PC-9 (cell line): ENCODE results near the gene AGRN. TPM values are rescaled to one million over a fixed set of nuclear protein-coding genes. Genes with fewer than 3 reads are reported as not detected.
A peak's percentile ranks its signal among the peaks of the same experiment; 100 is the strongest.

Source experiments
- BruUV-seq: library from RNA; stranded (reverse); fragments of 400-500 nt; replicated peaks from 2 replicates; lab custom pipeline; 2021; lab: Mats Ljungman, UMichigan
- CTCF ChIA-PET: fragments of 300-600 bp; sonication (Branson Sonifier 250); formaldehyde crosslinking; loops from one replicate; lab custom pipeline; 2022; ENCODE audit warnings: antibody characterized with exemption; lab: Charles Lee
- POLR2A ChIA-PET: fragments of 300-600 bp; sonication (Branson Sonifier 250); formaldehyde crosslinking; loops from one replicate; lab custom pipeline; 2022; ENCODE audit warnings: antibody characterized with exemption; ENCODE audit not compliant: unreplicated experiment; lab: Charles Lee
- DNase-seq, 2 experiments: peaks; one replicate each; pipeline versions ENCODE4 v3.0.0 to v3.0.0-alpha.2; 2015 to 2022; ENCODE audit warnings: mixed read lengths in 1 of 2
- H2AFZ ChIP-seq: fragments of 200-600 bp; sonication (generic); 2 replicates; pipeline ENCODE4 v1.8.1; 2017; ENCODE audit warnings: antibody characterized with exemption
- H3F3A ChIP-seq: fragments of 200-600 bp; sonication (generic); 2 replicates; pipeline ENCODE4 v1.8.1; 2017; ENCODE audit warnings: antibody characterized with exemption, mild to moderate bottlenecking, low read depth; ENCODE audit not compliant: insufficient read depth
- H3K27ac ChIP-seq: fragments of 200-600 bp; sonication (generic); 2 replicates; pipeline ENCODE4 v1.6.1; 2016; ENCODE audit warnings: mixed run types
- H3K27me3 ChIP-seq: fragments of 200-600 bp; sonication (generic); 2 replicates; pipeline ENCODE4 v1.6.1; 2016; ENCODE audit warnings: low read depth, mixed run types; ENCODE audit not compliant: insufficient read depth
- H3K36me3 ChIP-seq: fragments of 200-600 bp; sonication (generic); 2 replicates; pipeline ENCODE4 v1.6.1; 2016; ENCODE audit warnings: low read depth, mixed run types
- H3K4me1 ChIP-seq: fragments of 200-600 bp; sonication (generic); replicated peaks from 2 replicates; pipeline ENCODE4 v1.6.1; 2016; ENCODE audit warnings: mixed run types; ENCODE audit not compliant: insufficient read depth
- H3K4me2 ChIP-seq: fragments of 200-600 bp; sonication (generic); 2 replicates; pipeline ENCODE4 v1.6.1; 2017; ENCODE audit warnings: mixed run types
- H3K4me3 ChIP-seq: fragments of 200-600 bp; sonication (generic); 2 replicates; pipeline ENCODE4 v1.6.1; 2016; ENCODE audit warnings: mixed run types
- H3K79me2 ChIP-seq: fragments of 200-600 bp; sonication (generic); 2 replicates; pipeline ENCODE4 v1.6.1; 2017; ENCODE audit warnings: low read depth, mixed run types
- H3K9me2 ChIP-seq: fragments of 200-600 bp; sonication (generic); 2 replicates; pipeline ENCODE4 v1.8.1; 2017; ENCODE audit warnings: mild to moderate bottlenecking; ENCODE audit not compliant: insufficient read depth
- H3K9me3 ChIP-seq: fragments of 200-600 bp; sonication (generic); 2 replicates; pipeline ENCODE4 v1.8.1; 2016; ENCODE audit warnings: low read depth; ENCODE audit not compliant: insufficient read depth
- H4K20me1 ChIP-seq: fragments of 200-600 bp; sonication (generic); 2 replicates; pipeline ENCODE4 v1.8.1; 2017; ENCODE audit not compliant: insufficient read depth
- EZH2 ChIP-seq: fragments of 200-600 bp; sonication (generic); IDR thresholded peaks from 2 replicates; pipeline ENCODE4 v1.8.0; 2017; ENCODE audit warnings: antibody characterized with exemption, low read depth
- intact Hi-C: fragments of 100-400 bp; cut with micrococcal nuclease; formaldehyde crosslinking; loops from one replicate; pipeline ENCODE4 v1.10.0; 2022; ENCODE audit not compliant: unreplicated experiment
- total RNA-seq: library from RNA; stranded (reverse); gene quantifications from 2 replicates; pipeline ENCODE4 v1.2.3, GENCODE V29; 2021
- TF ChIP-seq, protein P1 (sequence below): fragments of 200-600 bp; sonication (generic); conservative IDR thresholded peaks from 2 replicates; pipeline ENCODE4 v1.6.1; 2017; ENCODE audit warnings: mixed run types, antibody characterized with exemption, mild to moderate bottlenecking, moderate library complexity

Gene AGRN
- total RNA-seq, 1 experiment from 2014 or later = 278 TPM

DNA sequence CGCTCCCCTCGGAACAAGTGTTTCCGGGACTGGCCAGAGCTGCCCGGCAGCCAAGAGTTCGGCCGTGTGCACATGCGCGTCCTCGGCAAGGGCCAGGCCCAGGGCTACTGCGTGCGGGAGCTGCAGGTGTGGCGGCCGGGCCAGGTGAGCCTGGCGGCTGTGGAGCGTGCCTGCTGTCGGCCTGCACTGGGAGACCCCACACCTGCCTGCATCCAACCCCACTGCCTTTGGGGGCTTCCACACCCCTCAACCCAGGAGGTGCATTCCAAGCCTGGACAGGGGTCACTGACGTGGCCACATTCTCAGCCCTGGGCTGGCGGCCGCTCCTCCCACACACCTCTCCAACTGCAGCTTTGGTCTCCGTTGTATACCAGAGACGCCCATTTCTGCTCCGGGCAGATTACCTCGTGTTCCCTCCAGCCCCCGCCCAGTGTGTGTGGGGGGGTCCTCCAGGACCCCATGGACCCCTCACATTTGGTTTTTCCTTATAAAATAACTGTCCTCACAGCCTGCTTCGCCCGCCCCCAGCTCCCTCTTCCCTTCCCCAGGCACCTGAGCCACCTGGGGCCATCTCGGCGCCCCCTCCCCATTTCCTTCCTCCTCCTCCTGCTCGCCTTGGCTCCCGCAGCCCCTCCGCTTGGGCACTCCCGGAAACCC, 48.1 kb downstream of the AGRN start:
- peak overlapping the region; percentile 95 for H3K4me3 ChIP-seq
- H3K36me3 ChIP-seq = no peaks in the 10 kb centered on the region
- H3K27me3 ChIP-seq = no peaks in the 10 kb centered on the region
- peak overlapping the region; percentile 100 for H3K4me2 ChIP-seq
- intact Hi-C loops = no loop called here
- no peaks in the 10 kb centered on the region for H4K20me1 ChIP-seq
- peaks cover 71% of the 10 kb centered on the region for H3F3A ChIP-seq
- H3K79me2 ChIP-seq = peaks cover 29% of the 10 kb centered on the region
- peak overlapping the region; percentile 72; the same call in 1 of the 2 replicates for H2AFZ ChIP-seq
- no TSS peak for BruUV-seq
- peaks cover 51% of the 10 kb centered on the region for H3K4me1 ChIP-seq
- DNase-seq = peak; percentile 71 to 77
- no peaks in the 10 kb centered on the region for H3K9me2 ChIP-seq
- TF ChIP-seq, protein P1, sequence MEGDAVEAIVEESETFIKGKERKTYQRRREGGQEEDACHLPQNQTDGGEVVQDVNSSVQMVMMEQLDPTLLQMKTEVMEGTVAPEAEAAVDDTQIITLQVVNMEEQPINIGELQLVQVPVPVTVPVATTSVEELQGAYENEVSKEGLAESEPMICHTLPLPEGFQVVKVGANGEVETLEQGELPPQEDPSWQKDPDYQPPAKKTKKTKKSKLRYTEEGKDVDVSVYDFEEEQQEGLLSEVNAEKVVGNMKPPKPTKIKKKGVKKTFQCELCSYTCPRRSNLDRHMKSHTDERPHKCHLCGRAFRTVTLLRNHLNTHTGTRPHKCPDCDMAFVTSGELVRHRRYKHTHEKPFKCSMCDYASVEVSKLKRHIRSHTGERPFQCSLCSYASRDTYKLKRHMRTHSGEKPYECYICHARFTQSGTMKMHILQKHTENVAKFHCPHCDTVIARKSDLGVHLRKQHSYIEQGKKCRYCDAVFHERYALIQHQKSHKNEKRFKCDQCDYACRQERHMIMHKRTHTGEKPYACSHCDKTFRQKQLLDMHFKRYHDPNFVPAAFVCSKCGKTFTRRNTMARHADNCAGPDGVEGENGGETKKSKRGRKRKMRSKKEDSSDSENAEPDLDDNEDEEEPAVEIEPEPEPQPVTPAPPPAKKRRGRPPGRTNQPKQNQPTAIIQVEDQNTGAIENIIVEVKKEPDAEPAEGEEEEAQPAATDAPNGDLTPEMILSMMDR = no peak
- TF ChIP-seq EZH2 = no peak
- ChIA-PET POLR2A (interaction anchor here (0.5 to 1.1 kb wide), 2 partner anchors 54 to 95 kb away, joined by 4 read pairs; no protein-coding TSS in a partner anchor), CTCF (no interaction called here)
- H3K27ac ChIP-seq = peak overlapping the region; percentile 84
- no peaks in the 10 kb centered on the region for H3K9me3 ChIP-seq

DNA sequence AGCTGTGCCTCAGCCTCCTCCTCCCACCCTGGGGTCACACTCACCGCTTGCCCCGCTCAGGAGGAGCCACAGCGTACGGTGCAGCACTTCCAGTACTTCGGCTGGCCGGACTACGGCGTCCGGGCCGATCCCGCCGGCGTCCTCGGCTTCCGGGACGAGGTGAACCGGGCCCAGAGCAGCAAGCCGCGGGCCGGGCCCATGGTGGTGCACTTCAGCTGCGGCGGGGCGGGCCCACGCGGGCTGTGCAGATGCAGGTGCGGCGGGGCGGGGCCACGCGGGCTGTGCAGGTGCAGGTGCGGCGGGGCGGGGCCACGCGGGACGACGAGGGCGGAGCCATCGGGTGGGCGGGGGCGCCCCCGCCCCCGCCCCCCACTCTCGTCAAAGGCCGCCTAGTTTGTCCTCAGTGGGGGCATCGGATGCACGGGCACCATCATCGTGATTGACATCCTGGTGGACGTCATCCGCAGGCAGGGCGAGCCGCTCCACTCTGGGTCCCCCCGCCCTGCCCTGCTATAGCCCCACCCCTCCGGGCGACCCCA, 48.7 kb downstream of the AGRN start:
- peak overlapping the region; percentile 84 for H3K27ac ChIP-seq
- POLR2A ChIA-PET = no interaction called here
- CTCF ChIA-PET = no interaction called here
- no peak for TF ChIP-seq EZH2
- TF ChIP-seq, protein P1 = no peak
- peak overlapping the region; percentile 95 for H3K4me3 ChIP-seq
- no peaks in the 10 kb centered on the region for H3K9me2 ChIP-seq
- peak overlapping the region; percentile 100 for H3K4me2 ChIP-seq
- no TSS peak for BruUV-seq
- peak overlapping the region; percentile 72; the same call in 1 of the 2 replicates for H2AFZ ChIP-seq
- no peaks in the 10 kb centered on the region for H4K20me1 ChIP-seq
- H3K79me2 ChIP-seq = peaks cover 33% of the 10 kb centered on the region
- peaks cover 71% of the 10 kb centered on the region for H3F3A ChIP-seq
- H3K9me3 ChIP-seq = no peaks in the 10 kb centered on the region
- intact Hi-C loops = no loop called here
- peaks cover 50% of the 10 kb centered on the region for H3K4me1 ChIP-seq
- peak; percentile 65 to 80 for DNase-seq
- no peaks in the 10 kb centered on the region for H3K27me3 ChIP-seq
- H3K36me3 ChIP-seq = no peaks in the 10 kb centered on the region

DNA sequence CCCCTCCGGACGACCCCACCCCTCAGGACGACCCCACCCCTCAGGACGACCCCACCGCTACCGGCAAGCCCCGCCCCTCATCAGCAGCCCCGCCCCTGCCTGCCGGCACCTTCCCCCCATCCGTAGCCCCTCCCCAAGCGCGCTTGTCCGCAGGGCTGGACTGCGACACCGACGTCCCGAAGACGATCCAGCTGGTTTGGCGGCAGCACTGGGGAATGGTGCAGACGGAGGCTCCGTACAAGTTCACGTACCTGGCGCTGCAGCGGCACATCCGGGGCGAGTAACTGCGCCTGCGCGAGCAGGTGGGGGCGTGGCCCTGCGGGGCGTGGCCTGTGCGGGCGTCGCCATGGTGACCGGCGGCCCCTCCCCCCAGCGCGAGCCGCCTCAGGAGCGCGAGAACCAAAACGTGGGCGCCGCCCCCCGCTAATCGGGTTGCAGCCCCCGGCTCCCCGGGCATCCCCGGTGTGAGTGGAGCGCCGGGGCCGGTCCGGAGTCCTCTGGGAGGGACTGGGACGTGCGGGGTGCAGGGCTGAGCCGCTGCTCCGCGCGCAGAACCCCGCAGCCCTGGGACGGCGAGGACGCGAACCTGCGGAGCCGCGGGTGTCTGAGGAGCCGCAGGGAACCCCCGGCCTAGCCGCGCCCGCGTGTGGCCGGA, 49.3 kb downstream of the AGRN start:
- no peak overlapping the region; the same call in 1 of the 2 replicates for H2AFZ ChIP-seq
- CTCF ChIA-PET = interaction anchor here (0.5 kb wide), 1 partner anchor 80 kb away, joined by 3 read pairs; no protein-coding TSS in a partner anchor
- intact Hi-C loops = no loop called here
- DNase-seq = peak; percentile 86 to 93
- H3K9me3 ChIP-seq = no peaks in the 10 kb centered on the region
- H3K4me1 ChIP-seq = peaks cover 48% of the 10 kb centered on the region
- BruUV-seq = no TSS peak
- H3F3A ChIP-seq = peaks cover 67% of the 10 kb centered on the region
- TF ChIP-seq EZH2 = no peak
- TF ChIP-seq, protein P1 = no peak
- no peaks in the 10 kb centered on the region for H3K27me3 ChIP-seq
- H3K79me2 ChIP-seq = peaks cover 33% of the 10 kb centered on the region
- POLR2A ChIA-PET = no interaction called here
- H3K27ac ChIP-seq = peak overlapping the region; percentile 87
- H3K36me3 ChIP-seq = no peaks in the 10 kb centered on the region
- H3K4me2 ChIP-seq = peak overlapping the region; percentile 76
- no peaks in the 10 kb centered on the region for H4K20me1 ChIP-seq
- H3K9me2 ChIP-seq = no peaks in the 10 kb centered on the region
- peak overlapping the region; percentile 86 for H3K4me3 ChIP-seq
